ENCODE measurements around the gene ABCA1. TPM values are rescaled to one million over a fixed set of nuclear protein-coding genes. Genes with fewer than 3 reads are reported as not detected.
"Not testable (repeated sequence)": the region's sequence is repeated elsewhere in the genome, so short reads cannot be mapped to it uniquely, and the experiment has no call there.

ABCA1 gene
- total RNA-seq, 2 donors from 2014 or later = 11.2 to 17.8 TPM

DNA sequence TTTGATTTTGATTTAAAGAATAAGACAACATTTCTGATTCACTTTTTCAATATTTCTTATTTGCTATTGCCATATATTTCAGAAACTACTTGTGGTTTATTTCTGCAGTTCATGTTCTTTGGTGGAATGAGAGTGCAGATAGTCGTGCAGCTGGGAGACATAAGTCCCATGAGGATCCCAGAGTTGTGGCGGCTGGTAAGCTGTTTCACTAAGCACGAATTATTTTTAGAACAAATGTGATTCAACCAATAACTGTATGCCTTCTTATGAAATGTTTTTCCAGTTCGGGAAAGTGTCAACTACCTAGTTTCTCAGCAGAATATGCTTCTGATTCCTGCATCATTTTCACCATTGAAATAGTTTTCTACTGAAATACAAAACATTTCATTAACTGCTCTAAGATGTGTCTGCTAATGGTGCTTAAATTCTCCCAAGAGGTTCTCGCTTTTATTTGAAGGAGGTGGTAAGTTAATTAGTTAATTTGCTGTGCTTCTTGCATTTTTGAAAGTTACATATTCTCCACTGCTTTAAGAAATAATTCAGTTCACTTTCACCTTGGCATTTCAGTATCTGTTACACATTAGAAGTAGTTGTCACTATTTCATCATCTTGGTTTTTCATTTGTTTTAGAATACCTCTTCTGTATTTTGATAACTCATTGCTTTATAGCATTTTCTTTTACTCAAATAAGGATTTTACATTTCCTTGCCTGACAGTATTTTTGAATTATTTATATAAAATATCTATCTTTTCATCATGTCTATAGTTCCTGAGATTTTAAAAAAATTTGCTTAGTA, 155.0 kb downstream of the ABCA1 start:
- Histone ChIP-seq H3K9ac (ENCODE audit: low read depth in 2 of 2, low read length in 2 of 2) (no peak overlapping the region), H3K9me3 (no peaks in the 10 kb centered on the region), H3K27ac (no peak overlapping the region), H3K4me1 (no peaks in the 10 kb centered on the region), H3K36me3 (no peaks in the 10 kb centered on the region), H3K27me3 (no peaks in the 10 kb centered on the region), H3K4me3 (no peak overlapping the region)
- DNase-seq = no peak
- intact Hi-C loops (cut with DNase I) = no loop called here
- TF ChIP-seq, protein P1, sequence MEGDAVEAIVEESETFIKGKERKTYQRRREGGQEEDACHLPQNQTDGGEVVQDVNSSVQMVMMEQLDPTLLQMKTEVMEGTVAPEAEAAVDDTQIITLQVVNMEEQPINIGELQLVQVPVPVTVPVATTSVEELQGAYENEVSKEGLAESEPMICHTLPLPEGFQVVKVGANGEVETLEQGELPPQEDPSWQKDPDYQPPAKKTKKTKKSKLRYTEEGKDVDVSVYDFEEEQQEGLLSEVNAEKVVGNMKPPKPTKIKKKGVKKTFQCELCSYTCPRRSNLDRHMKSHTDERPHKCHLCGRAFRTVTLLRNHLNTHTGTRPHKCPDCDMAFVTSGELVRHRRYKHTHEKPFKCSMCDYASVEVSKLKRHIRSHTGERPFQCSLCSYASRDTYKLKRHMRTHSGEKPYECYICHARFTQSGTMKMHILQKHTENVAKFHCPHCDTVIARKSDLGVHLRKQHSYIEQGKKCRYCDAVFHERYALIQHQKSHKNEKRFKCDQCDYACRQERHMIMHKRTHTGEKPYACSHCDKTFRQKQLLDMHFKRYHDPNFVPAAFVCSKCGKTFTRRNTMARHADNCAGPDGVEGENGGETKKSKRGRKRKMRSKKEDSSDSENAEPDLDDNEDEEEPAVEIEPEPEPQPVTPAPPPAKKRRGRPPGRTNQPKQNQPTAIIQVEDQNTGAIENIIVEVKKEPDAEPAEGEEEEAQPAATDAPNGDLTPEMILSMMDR (IDR thresholded peaks at IDR 0.05) = no peak

GRCh38 chr9:104769655-104770054, 158.3 kb downstream of the ABCA1 start:
- Histone ChIP-seq H3K4me1 (peaks cover 8% of the 10 kb centered on the region), H3K9me3 (no peaks in the 10 kb centered on the region), H3K27ac (no peak overlapping the region), H3K9ac (ENCODE audit: low read depth in 2 of 2, low read length in 2 of 2) (no peak overlapping the region), H3K27me3 (no peaks in the 10 kb centered on the region), H3K4me3 (no peak overlapping the region), H3K36me3 (no peaks in the 10 kb centered on the region)
- TF ChIP-seq, protein P1 (IDR thresholded peaks at IDR 0.05) = no peak
- intact Hi-C loops (cut with DNase I) = no loop called here
- DNase-seq = no peak

DNA sequence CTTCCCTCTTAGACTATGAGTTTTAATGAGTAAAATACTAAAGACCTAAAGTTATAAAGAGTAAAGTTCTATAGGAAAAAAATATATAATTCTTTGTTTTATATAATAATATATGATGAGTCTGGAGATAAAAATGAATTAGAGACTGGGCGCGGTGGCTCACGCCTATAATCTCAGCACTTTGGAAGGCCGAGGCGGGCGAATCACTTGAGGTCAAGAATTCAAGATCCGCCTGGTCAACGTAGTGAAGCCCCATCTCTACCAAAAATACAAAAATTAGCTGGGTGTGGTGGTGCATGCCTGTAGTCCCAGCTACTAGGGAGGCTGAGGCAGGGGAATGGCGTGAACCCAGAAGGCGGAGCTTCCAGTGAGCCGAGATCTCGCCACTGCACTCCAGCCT, 158.9 kb downstream of the ABCA1 start:
- DNase-seq; H3K4me1 ChIP-seq; H3K9ac ChIP-seq (ENCODE audit: low read depth in 2 of 2, low read length in 2 of 2); H3K27me3 ChIP-seq; intact Hi-C loops (cut with DNase I); H3K36me3 ChIP-seq; H3K27ac ChIP-seq; H3K4me3 ChIP-seq; H3K9me3 ChIP-seq: not testable (repeated sequence)

GRCh38 chr9:104767507-104767906, 160.4 kb downstream of the ABCA1 start:
- Histone ChIP-seq H3K36me3 (no peaks in the 10 kb centered on the region), H3K9ac (ENCODE audit: low read depth in 2 of 2, low read length in 2 of 2) (no peak overlapping the region), H3K4me1 (peaks cover 8% of the 10 kb centered on the region), H3K4me3 (no peak overlapping the region), H3K27me3 (no peaks in the 10 kb centered on the region), H3K27ac (no peak overlapping the region), H3K9me3 (no peaks in the 10 kb centered on the region)
- intact Hi-C loops (cut with DNase I) = no loop called here
- TF ChIP-seq, protein P1 (IDR thresholded peaks at IDR 0.05) = no peak
- DNase-seq = no peak

GRCh38 chr9:104766025-104766424, 161.9 kb downstream of the ABCA1 start:
- DNase-seq = no peak
- no peaks in the 10 kb centered on the region for H3K36me3 ChIP-seq

DNA sequence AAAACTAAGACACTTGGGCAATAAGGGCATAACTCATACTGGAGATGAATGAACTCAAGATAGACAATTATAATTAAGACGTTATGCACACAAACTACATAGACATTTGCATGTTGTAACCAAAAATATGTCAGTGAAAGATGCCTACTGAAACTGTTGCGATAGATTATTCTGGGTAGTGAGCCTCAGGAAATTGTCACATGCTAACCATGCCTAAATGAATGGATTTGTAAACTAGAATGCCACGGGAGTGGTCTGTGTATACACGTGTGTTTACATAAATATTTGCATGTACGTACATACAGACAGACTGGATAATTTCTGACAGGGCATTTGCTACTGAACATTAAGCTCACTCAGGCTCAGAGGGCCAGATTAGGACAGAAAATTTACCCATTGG, 162.8 kb downstream of the ABCA1 start:
- Histone ChIP-seq H3K27me3 (no peaks in the 10 kb centered on the region), H3K4me1 (peaks cover 8% of the 10 kb centered on the region), H3K9me3 (no peaks in the 10 kb centered on the region), H3K36me3 (no peaks in the 10 kb centered on the region), H3K9ac (ENCODE audit: low read depth in 2 of 2, low read length in 2 of 2) (no peak overlapping the region), H3K4me3 (peak overlapping the region; percentile 68), H3K27ac (no peak overlapping the region)
- DNase-seq = no peak
- TF ChIP-seq, protein P1 (IDR thresholded peaks at IDR 0.05) = no peak
- intact Hi-C loops (cut with DNase I) = no loop called here

More at GRCh38 chr9:104766025-104766424, 161.9 kb downstream of the ABCA1 start:
- Histone ChIP-seq H3K27me3 (no peaks in the 10 kb centered on the region), H3K4me1 (peaks cover 8% of the 10 kb centered on the region), H3K9ac (ENCODE audit: low read depth in 2 of 2, low read length in 2 of 2) (no peak overlapping the region), H3K9me3 (no peaks in the 10 kb centered on the region), H3K27ac (no peak overlapping the region), H3K4me3 (no peak overlapping the region)
- TF ChIP-seq, protein P1 (IDR thresholded peaks at IDR 0.05) = no peak
- intact Hi-C loops (cut with DNase I) = no loop called here

Data from colonic mucosa (tissue), 4 donors.